Forelimb muscle (tissue), 1 donor: ENCODE data around the gene MED16. TPM values are rescaled to one million over a fixed set of nuclear protein-coding genes. Genes with fewer than 3 reads are reported as not detected.
"Not testable (repeated sequence)": the region's sequence is repeated elsewhere in the genome, so short reads cannot be mapped to it uniquely, and the experiment has no call there.

ENCODE experiments used
- DNase-seq: peaks from one replicate; pipeline ENCODE4 v3.0.0-alpha.2; 2013; ENCODE audit warnings: low read depth
- polyA plus RNA-seq: library from polyadenylated mRNA; unstranded; fragments of 120-200 nt; gene quantifications from one replicate; pipeline ENCODE4 v1.2.1, GENCODE V29; 2013; ENCODE audit not compliant: insufficient read length

Gene MED16
- polyA plus RNA-seq, 1 donor, result 33.7 TPM

DNA sequence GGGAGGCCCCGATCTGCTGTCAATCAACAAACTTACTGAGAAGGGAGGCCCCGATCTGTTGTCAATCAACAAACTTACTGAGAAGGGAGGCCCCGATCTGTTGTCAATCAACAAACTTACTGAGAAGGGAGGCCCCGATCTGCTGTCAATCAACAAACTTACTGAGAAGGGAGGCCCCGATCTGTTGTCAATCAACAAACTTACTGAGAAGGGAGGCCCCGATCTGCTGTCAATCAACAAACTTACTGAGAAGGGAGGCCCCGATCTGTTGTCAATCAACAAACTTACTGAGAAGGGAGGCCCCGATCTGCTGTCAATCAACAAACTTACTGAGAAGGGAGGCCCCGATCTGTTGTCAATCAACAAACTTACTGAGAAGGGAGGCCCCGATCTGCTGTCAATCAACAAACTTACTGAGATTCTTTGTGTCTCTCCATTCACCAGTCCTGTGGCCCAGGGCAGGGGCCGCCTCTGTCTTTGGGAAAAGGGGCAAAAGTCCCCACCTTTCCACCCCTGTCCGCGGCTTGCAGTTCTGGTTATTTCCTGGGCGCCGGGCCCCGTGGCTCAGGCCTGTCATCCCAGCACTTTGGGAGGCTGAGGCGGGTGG lies 39.3 kb downstream of the MED16 start:
- DNase-seq, result not testable (repeated sequence)

DNA sequence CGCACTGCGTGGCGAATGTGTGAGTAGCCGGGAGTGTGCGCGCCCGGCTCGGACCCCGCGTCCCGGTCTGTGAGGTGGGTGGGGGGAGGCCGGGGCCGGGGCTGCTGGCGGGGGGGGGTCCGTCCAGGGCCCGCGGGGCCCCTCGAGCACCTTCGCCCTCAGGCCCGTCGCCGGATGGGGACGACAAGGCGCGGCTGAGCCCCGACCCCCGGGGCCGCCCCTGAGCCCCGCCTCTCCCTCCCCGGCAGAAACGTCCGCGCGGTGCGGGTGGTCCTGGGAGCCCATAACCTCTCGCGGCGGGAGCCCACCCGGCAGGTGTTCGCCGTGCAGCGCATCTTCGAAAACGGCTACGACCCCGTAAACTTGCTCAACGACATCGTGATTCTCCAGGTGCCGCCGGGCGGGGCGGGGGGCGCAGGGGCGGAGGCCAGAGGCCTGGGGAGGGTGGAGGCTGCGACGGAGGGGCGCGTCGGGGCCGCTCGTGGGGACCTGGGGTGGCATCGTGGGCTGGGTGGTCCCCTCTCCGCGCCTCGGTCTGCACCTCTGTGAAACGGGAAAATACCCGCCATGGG lies 39.9 kb downstream of the MED16 start:
- DNase-seq, result no peak

DNA sequence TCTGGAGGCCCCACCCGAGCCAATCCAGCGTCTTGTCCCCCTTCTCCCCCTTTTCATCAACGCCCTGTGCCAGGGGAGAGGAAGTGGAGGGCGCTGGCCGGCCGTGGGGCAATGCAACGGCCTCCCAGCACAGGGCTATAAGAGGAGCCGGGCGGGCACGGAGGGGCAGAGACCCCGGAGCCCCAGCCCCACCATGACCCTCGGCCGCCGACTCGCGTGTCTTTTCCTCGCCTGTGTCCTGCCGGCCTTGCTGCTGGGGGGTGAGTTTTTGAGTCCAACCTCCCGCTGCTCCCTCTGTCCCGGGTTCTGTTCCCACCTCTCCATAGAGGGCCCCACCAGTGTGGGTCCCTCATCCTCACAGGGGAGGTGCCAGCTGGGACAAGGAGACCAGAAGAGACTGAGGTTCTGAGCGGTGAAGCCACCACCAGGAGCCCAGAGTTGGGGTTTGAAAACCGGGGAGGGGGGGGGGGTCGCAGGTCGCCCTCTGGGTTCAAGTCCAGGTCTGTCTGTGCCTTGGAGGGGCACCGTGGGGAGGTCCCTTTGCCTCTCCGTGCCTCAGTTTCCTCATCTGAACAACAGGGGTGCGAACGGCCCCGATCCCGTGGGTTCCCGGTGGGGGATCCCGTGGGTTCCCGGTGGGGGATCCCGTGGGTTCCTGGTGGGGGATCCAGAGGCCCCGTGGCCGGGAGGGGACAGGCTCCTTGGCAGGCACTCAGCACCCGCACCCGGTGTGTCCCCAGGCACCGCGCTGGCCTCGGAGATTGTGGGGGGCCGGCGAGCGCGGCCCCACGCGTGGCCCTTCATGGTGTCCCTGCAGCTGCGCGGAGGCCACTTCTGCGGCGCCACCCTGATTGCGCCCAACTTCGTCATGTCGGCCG lies 40.6 kb downstream of the MED16 start, which contains the start of gene ELANE:
TSS of gene ELANE (plus strand) at position 168 of the 878 bp plus-strand sequence. CDS start at position 194, 26 bp downstream.
- DNase-seq, result no peak

DNA sequence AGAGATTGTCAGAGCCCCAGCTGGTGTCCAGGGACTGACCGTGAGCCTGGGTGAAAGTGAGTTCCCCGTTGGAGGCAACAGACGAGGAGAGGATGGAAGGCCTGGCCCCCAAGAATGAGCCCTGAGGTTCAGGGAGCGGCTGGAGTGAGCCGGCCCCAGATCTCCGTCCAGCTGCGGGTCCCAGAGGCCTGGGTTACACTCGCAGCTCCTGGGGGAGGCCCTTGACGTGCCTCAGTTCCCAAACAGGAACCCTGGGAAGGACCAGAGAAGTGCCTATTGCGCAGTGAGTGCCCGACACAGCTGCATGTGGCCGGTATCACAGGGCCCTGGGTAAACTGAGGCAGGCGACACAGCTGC lies 42.0 kb downstream of the MED16 start:
- no peak for DNase-seq

DNA sequence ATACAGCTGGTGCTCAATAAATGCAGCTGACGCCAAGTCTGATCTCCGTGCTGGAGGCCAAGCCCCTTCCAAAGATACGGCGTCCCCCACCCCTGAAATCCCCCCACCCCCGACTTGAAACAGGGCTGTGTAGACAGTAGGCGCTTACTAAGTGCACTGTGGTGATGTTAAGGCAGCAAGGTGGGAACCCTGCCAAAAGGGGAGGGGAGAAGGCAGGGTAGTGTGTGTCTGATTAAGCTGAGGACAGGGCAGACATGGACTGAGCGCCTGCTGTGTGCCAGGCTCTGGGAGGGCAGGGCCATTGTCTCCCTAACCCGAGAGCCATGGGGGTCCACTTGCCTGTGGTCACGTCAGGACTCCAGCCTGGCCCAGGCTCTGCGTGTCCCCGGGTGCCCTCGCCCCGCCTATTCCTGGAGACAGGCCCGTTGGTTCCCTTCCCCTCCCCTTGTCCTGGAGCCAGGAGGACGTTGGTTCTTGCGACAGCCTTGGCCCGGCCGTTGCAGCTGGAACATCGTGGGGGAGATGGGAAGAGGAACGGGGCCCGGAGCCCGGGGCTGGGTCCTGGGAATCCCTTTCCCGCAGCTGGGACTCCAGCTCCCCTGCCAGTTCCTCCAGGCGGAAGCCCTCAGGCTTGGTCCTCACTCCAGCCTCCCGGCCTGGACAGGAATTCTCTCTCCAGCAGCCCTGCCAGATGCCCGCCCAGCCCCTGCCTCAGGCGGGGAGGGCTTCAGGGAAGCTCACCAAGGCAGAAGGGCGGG lies 42.6 kb downstream of the MED16 start:
- no peak for DNase-seq

DNA sequence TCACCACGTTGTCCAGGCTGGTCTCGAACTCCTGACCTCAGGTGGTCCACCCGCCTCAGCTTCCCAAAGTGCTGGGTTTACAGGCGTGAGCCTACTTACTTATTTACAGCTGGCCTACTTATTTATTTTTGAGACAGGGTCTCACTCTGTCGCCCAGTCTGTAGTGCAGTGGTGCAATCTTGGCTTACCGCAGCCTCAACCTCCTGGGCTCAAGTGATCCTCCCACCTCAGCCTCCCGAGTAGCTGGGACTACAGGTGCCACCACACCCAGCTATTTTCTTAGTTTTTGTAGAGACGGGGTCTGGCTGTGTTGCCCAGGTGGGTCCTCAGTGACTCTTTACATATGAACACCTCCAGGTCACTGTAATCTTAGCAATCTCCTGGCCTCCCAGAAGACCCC lies 43.8 kb downstream of the MED16 start:
- DNase-seq, result not testable (repeated sequence)

DNA sequence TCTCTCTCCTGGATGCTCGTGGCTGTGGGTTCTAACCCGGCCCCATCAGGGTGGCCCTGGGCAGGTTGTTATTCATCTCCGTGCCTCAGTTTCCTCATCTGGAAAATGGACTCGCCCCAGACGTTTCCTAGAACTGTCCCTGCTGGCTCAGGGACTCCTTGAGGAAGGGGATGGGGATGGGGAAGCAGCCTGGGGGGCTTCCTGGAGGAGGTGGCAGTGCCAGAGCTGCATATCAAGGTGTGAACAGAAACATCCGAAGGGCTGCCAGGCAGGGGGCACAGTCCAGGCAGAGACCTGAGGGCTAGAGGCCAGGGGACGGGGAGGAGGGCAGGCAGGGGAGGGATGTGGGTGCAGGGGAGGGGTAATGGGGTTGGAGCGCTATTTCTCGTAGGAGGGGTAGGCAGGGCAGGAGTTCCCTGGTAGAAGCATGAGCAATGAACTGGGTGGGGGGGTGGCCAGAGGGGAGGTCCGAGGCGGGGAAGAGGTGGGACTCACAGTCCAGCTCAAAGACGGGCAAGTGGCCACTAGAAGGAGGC lies 44.5 kb downstream of the MED16 start:
- no peak for DNase-seq

DNA sequence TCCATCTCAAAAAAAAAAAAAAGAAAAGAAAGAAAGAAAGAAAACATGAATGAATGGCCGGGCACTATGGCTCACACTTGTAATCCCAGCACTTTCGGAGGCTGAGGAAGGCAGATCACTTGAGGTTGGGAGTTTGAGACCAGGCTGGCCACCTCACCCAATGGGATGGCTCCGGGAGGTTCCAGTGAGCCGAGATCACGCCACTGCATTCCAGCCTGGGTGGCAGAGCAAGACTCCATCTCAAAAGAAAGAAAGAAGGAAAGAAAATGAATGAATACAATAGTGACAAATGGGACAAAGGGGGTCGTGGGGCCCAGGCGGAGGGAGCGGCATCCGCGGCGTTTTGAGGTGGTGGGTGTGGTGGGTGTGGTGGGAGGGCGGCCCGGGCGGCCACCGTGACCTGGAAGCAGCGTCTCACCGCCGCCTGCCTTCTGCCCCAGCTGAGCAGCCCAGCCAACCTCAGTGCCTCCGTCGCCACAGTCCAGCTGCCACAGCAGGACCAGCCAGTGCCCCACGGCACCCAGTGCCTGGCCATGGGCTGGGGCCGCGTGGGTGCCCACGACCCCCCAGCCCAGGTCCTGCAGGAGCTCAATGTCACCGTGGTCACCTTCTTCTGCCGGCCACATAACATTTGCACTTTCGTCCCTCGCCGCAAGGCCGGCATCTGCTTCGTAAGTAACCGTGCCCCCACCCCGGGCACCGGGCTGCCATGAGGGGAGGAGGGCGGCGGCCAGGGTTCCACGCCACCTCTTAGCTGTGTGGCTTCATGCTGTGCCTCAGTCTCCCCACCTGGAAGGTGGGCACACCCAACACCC lies 47.1 kb downstream of the MED16 start:
- DNase-seq, result no peak

DNA sequence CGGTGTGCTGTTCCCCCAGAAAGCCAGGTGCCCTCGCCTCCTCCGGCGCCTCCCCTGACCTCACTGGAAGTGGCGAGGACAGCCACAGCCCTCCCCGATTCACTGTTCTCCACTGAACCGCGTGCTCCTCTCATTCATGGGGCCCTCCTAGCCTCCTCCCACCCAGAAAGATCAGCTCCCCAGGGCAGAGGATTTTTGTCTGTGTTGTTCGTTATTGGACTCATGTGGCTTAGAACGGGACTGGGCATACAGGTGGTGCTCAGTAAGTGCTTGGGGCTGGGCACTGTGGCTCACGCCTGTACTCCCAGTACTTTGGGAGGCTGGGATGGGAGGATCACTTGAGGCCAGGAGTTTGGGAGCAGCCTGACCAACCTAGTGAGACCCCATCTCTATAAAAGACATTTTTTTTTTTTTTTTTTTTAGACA lies 48.4 kb downstream of the MED16 start:
- DNase-seq, result no peak

DNA sequence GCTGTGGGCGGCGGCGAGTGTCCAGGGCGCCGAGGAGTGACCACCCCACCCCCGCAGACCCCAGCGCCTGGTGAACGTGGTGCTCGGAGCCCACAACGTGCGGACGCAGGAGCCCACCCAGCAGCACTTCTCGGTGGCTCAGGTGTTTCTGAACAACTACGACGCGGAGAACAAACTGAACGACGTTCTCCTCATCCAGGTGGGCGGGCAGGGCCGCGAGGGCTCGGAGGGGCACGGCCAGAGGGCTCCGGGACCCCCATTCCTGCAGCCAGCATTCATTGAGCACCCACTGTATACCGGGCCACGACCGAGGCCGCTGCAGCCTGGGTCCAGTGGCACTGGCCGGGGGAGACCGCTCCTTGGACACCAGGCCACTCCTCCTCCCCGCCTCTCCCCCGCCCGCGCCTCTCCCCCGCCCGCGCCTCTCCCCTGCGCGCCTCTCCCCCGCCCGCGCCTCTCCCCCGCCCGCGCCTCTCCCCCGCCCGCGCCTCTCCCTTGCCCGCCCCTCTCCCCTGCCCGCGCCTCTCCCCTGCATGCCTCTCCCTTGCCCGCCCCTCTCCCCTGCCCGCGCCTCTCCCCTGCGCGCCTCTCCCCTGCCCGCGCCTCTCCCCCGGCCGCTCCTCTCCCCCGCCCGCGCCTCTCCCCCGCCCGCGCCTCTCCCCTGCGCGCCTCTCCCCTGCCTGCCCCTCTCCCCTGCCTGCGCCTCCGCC lies 49.0 kb downstream of the MED16 start:
- DNase-seq, result no peak

DNA sequence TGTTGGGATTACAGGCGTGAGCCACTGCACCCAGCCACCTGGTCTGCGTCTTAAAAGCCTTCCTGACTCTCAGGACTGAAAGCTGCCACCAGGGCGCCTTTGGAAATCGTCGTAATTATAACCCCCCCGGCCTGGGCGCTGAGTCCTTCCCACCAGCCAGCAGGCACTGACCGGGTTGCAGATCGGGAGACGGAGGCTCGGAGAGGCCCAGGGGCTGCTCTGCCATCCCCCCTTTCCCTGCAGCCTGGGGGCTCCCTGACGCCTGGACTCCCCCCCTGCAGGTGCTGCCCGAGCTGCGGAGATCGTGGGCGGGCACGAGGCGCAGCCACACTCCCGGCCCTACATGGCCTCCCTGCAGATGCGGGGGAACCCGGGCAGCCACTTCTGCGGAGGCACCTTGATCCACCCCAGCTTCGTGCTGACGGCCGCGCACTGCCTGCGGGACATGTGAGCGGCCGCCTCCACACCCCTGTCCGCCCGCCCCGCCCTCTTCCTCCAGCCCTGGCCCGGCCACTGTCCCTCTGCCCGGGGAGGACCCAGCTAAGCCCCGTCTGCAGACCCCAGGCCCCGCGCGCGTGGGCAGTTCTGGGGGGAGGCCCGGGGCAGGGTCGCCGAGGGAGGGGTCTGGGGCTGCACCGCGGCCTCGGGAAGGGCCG lies 49.7 kb downstream of the MED16 start:
- no peak for DNase-seq

DNA sequence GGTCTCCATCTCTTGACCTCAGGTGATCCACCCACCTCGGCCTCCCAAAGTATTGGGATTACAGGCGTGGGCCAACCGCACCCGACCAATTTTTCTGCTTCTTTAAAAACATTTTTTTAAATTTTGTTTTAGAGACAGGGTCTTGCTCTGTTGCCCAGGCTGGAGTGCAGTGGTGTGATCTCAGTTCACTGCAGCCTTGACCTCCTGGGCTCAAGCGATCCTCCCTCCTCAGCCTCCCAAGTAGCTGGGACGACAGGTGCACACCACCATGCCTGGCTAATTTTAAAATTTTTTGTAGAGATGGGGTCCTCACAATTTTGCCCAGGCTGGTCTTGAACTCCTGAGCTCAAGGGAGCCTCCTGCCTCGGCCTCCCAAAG lies 50.2 kb downstream of the MED16 start:
- not testable (repeated sequence) for DNase-seq

DNA sequence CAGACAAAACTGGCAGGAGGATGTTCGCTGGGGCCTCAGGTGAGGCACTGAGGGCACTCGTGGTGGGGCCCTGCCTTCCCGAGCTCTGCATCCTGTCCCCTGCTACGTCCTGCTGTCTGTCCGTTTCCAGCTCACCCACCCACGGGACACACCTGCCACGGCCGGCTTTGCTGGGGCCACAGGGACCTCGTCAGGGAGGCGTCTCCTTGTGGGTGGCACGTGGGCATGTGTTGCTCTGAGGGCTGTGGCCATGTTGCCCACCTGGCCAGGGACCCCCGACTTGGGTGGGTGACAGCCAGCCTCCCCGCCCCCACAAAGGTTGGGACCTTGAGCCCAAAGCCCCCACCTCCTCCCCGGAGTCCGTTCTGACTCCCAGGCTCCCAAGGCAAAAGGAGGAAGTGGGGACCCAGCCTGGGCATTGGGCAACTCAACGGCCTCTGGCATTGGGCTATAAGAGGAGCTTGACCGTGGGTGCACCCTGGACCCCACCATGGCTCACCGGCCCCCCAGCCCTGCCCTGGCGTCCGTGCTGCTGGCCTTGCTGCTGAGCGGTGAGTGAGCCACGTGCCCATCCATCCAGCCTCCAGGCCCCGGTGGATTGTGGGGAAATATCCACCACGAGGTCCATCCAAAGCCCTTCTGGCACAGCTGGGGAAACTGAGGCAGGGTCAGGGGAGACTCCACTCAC lies 52.3 kb downstream of the MED16 start, which contains the start of gene PRTN3:
TSS of gene PRTN3 (plus strand) at position 481 of the 688 bp plus-strand sequence. CDS start at position 491, 10 bp downstream.
- DNase-seq, result no peak

DNA sequence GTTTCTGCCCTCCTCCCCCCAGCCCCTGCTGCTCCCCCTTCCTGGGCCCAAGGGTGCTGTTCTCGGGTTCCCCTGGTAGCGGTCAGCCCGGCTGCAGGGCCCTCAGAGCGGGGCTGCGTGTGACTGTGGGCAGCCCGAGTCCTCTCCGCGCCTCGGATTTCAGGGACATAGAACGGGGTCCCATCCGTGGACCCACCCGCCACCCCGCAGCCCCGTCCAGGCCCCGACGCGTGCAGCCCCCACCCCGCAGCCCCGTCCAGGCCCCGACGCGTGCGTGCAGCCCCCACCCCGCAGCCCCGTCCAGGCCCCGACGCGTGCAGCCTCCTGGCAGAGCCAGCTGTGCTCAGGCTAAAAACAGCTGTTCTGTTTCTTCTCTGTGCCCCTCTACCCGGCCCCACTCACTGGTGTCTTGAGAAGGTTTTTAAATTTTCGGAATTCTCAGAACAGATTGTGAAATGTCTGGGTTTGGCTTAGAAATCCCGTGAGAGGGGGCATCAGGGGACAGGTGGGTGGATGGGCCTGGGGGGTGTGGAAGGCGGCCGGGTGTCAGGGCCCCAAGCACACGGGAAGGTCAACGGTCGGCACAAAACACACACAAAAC lies 57.7 kb downstream of the MED16 start:
- DNase-seq, result no peak

DNA sequence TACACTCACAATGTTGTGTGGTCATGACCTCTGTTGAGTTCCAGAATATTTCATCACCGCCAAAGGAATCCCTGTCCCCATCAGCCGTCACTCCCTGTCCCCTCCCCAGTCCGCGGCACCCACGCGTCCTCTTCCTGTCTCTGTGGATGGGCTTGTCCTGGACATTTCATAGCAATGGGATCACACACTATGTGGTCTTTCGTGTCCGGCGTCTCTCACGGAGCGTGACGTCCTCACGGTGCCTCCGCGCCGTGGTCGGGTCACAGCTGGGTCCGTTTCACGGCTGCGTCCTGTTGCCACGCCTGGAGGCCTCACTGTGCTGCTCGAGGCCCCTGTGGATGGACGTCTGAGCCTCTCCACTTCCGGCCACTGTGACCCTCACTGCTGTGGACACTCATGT lies 58.8 kb downstream of the MED16 start:
- no peak for DNase-seq

DNA sequence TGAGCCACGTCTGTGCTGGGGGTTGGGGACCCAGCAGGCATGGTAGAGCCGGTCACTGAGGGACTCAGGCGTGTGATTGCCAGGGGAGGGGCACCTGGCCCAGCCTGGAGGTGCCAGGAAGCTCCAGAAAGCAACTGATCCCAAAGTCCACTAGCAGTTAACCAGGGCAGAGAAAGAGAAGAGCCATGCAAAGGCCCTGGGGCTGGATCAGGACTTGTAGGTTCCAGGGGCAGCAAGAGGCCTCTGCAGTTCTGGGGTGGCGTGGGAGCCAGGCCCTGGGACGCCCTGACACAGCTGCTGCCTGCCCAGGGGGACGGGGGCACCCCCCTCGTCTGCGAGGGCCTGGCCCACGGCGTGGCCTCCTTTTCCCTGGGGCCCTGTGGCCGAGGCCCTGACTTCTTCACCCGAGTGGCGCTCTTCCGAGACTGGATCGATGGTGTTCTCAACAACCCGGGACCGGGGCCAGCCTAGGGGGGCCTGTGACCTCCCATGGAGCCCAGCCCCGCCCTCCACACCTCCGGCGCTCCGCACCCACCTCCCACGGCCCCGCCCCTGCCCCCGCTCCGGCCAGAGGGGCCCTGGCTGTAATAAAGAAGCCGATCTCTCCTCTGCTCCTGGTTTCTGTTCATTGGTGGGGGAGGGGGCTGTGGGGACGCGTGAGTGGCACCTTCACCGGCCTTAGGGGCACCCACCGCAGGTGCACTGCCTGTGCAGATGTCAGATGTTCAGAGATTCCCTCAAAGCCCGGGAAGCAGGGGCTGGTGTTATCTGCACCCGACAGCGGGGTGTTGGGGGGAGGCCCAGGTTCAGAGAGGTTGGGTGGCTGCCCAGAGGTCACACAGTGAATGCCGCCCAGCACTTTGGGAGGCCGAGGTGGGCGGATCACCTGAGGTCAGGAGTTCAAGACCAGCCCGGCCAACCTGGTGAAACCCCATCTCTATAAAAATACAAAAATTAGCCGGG lies 61.3 kb downstream of the MED16 start:
- DNase-seq, result no peak

DNA sequence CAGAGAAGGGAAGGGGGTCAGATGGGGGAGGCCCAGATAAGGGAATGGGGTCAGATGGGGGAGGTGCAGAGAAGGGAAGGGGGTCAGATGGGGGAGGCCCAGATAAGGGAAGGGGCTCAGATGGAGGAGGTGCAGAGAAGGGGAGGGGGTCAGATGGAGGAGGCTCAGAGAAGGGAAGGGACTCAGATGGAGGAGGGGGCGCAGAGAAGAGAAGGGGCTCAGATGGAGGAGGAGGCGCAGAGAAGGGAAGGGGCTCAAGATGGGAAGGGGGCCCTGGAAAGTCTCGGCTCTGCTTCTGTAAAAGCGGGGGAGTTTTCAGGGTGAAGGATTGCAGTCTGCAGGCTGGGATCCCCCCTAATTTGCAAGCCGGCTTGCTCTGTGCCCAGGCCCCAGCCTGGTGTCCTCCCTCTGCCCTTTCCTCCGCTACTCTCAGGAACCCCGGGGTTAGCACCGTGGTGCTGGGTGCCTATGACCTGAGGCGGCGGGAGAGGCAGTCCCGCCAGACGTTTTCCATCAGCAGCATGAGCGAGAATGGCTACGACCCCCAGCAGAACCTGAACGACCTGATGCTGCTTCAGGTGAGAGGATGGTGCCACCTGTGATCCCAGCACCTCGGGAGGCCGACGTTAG lies 63.7 kb downstream of the MED16 start:
- DNase-seq, result no peak
